SK-N-SH (cell line): ENCODE measurements around the gene ZFYVE19.

Experiments used
- CHD2 ChIP-seq: fragments of 150-350 bp; IDR thresholded peaks from 2 replicates; pipeline ENCODE4 v1.6.1; 2018; ENCODE audit warnings: low read length; ENCODE audit not compliant: partially characterized antibody
- EZH2phosphoT487 ChIP-seq: fragments of 200-600 bp; sonication (generic); IDR thresholded peaks from 2 replicates; pipeline ENCODE4 v1.6.1; 2017; ENCODE audit warnings: low read depth, mixed run types, mild to moderate bottlenecking, antibody characterized with exemption, moderate library complexity, borderline replicate concordance
- FOSL2 ChIP-seq: IDR thresholded peaks from 2 replicates; pipeline ENCODE4 v1.4.0; 2012; ENCODE audit warnings: low read depth, mild to moderate bottlenecking, moderate library complexity, borderline replicate concordance
- FOXM1 ChIP-seq: IDR thresholded peaks from 2 replicates; pipeline ENCODE4 v1.4.0; 2012; ENCODE audit warnings: low read depth, mild to moderate bottlenecking
- POLR2AphosphoS5 ChIP-seq: IDR thresholded peaks from 2 replicates; pipeline ENCODE4 v1.6.1; 2012; ENCODE audit warnings: low read depth, low read length
- RAD21 ChIP-seq: IDR thresholded peaks from 2 replicates; pipeline ENCODE4 v1.6.1; 2012; ENCODE audit warnings: mild to moderate bottlenecking, low read length
- REST ChIP-seq: IDR thresholded peaks from 2 replicates; pipeline ENCODE4 v1.6.1; 2012; ENCODE audit warnings: mild to moderate bottlenecking, low read depth, low read length, moderate library complexity
- RXRA ChIP-seq: IDR thresholded peaks from 2 replicates; pipeline ENCODE4 v1.4.0; 2012; ENCODE audit warnings: low read depth, mild to moderate bottlenecking, borderline replicate concordance
- TF ChIP-seq, protein P1 (sequence below): fragments of 200-600 bp; sonication (generic); IDR thresholded peaks from 2 replicates; pipeline ENCODE4 v1.6.1; 2017; ENCODE audit warnings: antibody characterized with exemption, mild to moderate bottlenecking, moderate library complexity

DNA sequence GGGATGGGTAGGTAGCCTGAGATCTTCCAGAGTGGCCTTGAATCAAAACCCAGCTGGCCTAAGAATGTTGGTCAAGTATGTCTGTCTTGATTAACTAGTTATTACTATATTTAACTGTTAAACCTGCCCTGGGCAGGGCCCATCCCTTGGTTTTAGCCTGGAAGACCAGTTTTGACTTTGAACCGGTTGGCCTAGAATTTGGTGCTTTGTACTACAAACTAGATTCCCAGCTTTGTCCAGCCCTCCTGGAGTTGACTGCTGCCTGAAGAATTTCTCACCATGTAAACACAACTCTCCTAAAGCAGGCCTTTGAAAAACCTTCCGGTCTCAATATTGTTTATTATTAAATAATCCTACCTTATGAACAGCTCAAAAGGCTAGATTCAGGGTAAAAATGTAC, 21.1 kb upstream of the ZFYVE19 start:
- TF ChIP-seq, protein P1, sequence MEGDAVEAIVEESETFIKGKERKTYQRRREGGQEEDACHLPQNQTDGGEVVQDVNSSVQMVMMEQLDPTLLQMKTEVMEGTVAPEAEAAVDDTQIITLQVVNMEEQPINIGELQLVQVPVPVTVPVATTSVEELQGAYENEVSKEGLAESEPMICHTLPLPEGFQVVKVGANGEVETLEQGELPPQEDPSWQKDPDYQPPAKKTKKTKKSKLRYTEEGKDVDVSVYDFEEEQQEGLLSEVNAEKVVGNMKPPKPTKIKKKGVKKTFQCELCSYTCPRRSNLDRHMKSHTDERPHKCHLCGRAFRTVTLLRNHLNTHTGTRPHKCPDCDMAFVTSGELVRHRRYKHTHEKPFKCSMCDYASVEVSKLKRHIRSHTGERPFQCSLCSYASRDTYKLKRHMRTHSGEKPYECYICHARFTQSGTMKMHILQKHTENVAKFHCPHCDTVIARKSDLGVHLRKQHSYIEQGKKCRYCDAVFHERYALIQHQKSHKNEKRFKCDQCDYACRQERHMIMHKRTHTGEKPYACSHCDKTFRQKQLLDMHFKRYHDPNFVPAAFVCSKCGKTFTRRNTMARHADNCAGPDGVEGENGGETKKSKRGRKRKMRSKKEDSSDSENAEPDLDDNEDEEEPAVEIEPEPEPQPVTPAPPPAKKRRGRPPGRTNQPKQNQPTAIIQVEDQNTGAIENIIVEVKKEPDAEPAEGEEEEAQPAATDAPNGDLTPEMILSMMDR, result no peak
- TF ChIP-seq CHD2, result no peak
- TF ChIP-seq RAD21, result no peak
- TF ChIP-seq FOSL2, result no peak
- no peak for TF ChIP-seq EZH2phosphoT487
- no peak for TF ChIP-seq RXRA
- no peak for TF ChIP-seq FOXM1
- TF ChIP-seq POLR2AphosphoS5, result no peak
- TF ChIP-seq REST, result no peak
